ENCODE results near the gene ADPRH. TPM values are rescaled to one million over a fixed set of nuclear protein-coding genes. Genes with fewer than 3 reads are reported as not detected.

The ADPRH gene
- total RNA-seq, 1 experiment from 2014 or later, result 3.6 TPM

- TF ChIP-seq ZNF121 (CRISPR knock-in tag; IDR thresholded peaks at IDR 0.05), result no peak
- TF ChIP-seq ZNF263 (CRISPR knock-in tag; IDR thresholded peaks at IDR 0.05; ENCODE audit: low read depth), result no peak
- no peak for TF ChIP-seq ATF1 (CRISPR knock-in tag; IDR thresholded peaks at IDR 0.05)
- TF ChIP-seq NFATC4 (CRISPR knock-in tag; IDR thresholded peaks at IDR 0.05), result no peak
These were observed 46.9 kb downstream of the ADPRH start (continued) for GRCh38 chr3:119626196-119626595.

GRCh38 chr3:119627461-119627860, 48.2 kb downstream of the ADPRH start:
- POLR2A ChIA-PET, result no interaction called here
- no peak; the same call in none of the 2 replicates for ATAC-seq

More at GRCh38 chr3:119627461-119627860, 48.2 kb downstream of the ADPRH start:
- Mint-ChIP-seq H3K9me3 (peaks cover 5% of the 10 kb centered on the region; the same call in 1 of the 2 replicates), H3K27ac (no peak overlapping the region), H3K27me3 (ENCODE audit: low read depth) (no peaks in the 10 kb centered on the region; the same call in 1 of the 2 replicates), H3K36me3 (no peaks in the 10 kb centered on the region; the same call in 1 of the 2 replicates), H3K4me1 (peaks cover 20% of the 10 kb centered on the region), H3K4me3 (no peak overlapping the region)
- no peak for DNase-seq (ENCODE audit: low spot score)
- TF ChIP-seq PRDM15 (CRISPR knock-in tag; IDR thresholded peaks at IDR 0.05), result no peak
- TF ChIP-seq ARID4B (CRISPR knock-in tag; IDR thresholded peaks at IDR 0.05; ENCODE audit: borderline replicate concordance), result no peak
- no peak for TF ChIP-seq OVOL2 (CRISPR knock-in tag; IDR thresholded peaks at IDR 0.05; ENCODE audit: borderline replicate concordance)
- TF ChIP-seq CREB1 (CRISPR knock-in tag; IDR thresholded peaks at IDR 0.05), result no peak
- TF ChIP-seq RELA (CRISPR knock-in tag; IDR thresholded peaks at IDR 0.05; ENCODE audit: borderline replicate concordance), result no peak
- no peak for TF ChIP-seq ZBTB21 (CRISPR knock-in tag; IDR thresholded peaks at IDR 0.05; ENCODE audit: borderline replicate concordance)
- no peak for TF ChIP-seq ATF1 (CRISPR knock-in tag; IDR thresholded peaks at IDR 0.05)
- no peak for TF ChIP-seq CBFB (CRISPR knock-in tag; IDR thresholded peaks at IDR 0.05; ENCODE audit: low read depth)
- TF ChIP-seq ZNF532 (CRISPR knock-in tag; IDR thresholded peaks at IDR 0.05; ENCODE audit: borderline replicate concordance), result no peak
- no peak for TF ChIP-seq ZNF416 (CRISPR knock-in tag; IDR thresholded peaks at IDR 0.05)
- no peak for TF ChIP-seq NR3C1 (CRISPR knock-in tag; conservative IDR thresholded peaks at IDR 0.05; ENCODE audit: low read depth)
- no peak for TF ChIP-seq TP53 (CRISPR knock-in tag; IDR thresholded peaks at IDR 0.05)
- TF ChIP-seq ZBTB43 (CRISPR knock-in tag; IDR thresholded peaks at IDR 0.05), result no peak
- TF ChIP-seq ESRRA (CRISPR knock-in tag; IDR thresholded peaks at IDR 0.05; ENCODE audit: borderline replicate concordance), result no peak
- TF ChIP-seq ZNF425 (CRISPR knock-in tag; conservative IDR thresholded peaks at IDR 0.05), result no peak
- CTCF ChIA-PET, result interaction anchor here (1.6 kb wide), 1 partner anchor 27 kb away, joined by 8 read pairs; no protein-coding TSS in a partner anchor
